ENCODE data around the gene TOP3A.
A peak's percentile ranks its signal among the peaks of the same experiment; 100 is the strongest.

Gene TOP3A

DNA sequence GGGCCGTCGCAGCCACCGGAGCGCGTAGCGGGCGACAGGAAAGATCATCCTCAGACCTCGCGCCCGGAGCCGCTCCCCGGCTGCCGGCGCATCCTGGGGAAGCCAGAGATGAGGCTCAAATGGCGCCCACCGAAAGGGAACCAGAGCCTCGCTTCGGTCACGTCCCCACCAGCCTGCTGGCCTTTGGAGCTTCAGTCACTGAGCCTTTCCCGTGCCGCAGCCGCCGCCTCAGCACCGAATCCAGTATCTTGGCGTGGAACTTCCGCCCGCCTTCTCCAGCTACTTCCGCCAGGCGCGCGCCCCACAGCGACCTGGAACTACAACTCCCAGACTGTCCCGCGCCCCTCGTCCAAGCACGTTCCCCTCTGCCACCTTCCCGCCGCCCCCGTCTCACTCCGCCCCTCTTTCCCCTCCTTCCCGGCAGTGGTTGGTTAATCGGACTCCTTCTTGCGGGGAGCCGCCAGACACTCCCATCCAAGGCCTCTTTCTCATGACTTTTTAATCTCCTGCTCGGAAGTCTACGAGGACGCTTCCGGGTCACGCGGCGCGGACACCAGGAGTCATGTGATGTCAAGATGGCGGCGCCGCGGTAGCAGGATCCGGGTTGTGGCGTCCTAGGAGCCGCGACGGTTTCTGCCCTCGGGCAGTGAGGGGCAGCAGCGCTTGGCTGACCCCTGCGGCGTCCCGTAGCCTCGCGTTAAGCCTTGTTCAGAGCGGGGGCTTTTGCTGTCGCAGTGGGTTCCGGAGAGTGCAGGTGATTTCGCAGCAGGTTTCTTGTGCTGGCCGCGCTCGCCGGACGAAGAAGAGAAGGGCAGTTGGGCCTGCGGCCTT lies at the start of gene TOP3A, which contains the start of gene SMCR8:
Gene TOP3A, minus strand, starts transcription at position 264 of the 831 bp plus-strand sequence. Its CDS starts 216 bp downstream, at position 48.
Gene SMCR8, plus strand, starts transcription at position 563 of the 831 bp plus-strand sequence. CDS start 497 bp downstream, outside the sequence.
- DNase-seq (ENCODE audit: insufficient read length, low spot score) (peak; percentile 68), FAIRE-seq (no peak)
- TF ChIP-seq, protein P1, sequence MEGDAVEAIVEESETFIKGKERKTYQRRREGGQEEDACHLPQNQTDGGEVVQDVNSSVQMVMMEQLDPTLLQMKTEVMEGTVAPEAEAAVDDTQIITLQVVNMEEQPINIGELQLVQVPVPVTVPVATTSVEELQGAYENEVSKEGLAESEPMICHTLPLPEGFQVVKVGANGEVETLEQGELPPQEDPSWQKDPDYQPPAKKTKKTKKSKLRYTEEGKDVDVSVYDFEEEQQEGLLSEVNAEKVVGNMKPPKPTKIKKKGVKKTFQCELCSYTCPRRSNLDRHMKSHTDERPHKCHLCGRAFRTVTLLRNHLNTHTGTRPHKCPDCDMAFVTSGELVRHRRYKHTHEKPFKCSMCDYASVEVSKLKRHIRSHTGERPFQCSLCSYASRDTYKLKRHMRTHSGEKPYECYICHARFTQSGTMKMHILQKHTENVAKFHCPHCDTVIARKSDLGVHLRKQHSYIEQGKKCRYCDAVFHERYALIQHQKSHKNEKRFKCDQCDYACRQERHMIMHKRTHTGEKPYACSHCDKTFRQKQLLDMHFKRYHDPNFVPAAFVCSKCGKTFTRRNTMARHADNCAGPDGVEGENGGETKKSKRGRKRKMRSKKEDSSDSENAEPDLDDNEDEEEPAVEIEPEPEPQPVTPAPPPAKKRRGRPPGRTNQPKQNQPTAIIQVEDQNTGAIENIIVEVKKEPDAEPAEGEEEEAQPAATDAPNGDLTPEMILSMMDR (IDR thresholded peaks at IDR 0.05; ENCODE audit: insufficient read depth, missing control alignments), result no peak

DNA sequence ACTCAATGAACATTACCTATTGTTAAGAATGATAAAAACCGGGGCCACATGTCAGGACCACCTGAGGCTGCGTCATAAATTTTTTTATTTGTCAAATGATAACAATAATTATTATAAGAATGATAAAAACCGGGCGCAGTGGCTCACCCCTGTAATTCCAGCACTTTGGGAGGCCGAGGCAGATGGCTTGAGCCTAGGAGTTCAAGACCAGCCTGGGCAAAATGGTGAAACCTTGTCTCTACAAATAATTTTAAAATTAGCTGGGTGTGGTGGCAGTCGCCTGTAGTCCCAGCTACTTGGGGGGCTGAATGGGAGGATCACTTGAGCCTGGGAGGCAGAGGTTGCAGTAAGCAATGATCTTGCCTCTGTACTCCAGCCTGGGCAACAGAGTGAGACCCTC lies 49.4 kb upstream of the TOP3A start:
- FAIRE-seq (no peak), DNase-seq (ENCODE audit: insufficient read length, low spot score) (no peak)
- TF ChIP-seq, protein P1 (IDR thresholded peaks at IDR 0.05; ENCODE audit: insufficient read depth, missing control alignments), result no peak

- TF ChIP-seq, protein P1 (IDR thresholded peaks at IDR 0.05; ENCODE audit: insufficient read depth, missing control alignments), result no peak
- FAIRE-seq (no peak), DNase-seq (ENCODE audit: insufficient read length, low spot score) (peak; percentile 89)
Observed at GRCh38 chr17:18363101-18364049, 48.6 kb upstream of the TOP3A start, which contains the start of gene SHMT1. Gene SHMT1, minus strand, starts transcription at chr17:18363550. Its CDS starts 7,569 bp downstream, at chr17:18355981.

DNA sequence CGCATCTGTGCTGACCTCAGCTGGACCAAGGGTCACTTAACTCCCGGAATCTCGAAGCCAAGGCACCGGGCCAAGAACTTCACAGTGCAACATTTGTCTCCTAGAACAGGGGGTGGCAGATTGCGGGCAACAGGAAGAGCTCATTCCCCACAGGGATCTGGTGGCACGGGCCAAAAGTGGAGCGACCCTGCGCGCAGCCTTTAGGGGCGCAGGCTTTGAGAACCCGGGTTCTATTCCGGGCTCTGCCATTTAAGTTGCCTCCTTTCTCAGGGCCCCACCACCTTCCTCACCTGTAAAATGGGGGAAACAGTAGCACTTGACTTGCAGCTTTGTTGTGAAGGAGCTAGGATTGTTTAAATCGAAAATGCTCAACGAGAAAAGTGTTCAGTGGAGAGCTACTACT lies 47.9 kb upstream of the TOP3A start:
- no peak for FAIRE-seq
- no peak for DNase-seq (ENCODE audit: insufficient read length, low spot score)
- TF ChIP-seq, protein P1 (IDR thresholded peaks at IDR 0.05; ENCODE audit: insufficient read depth, missing control alignments), result no peak

- DNase-seq (ENCODE audit: insufficient read length, low spot score), result no peak
- TF ChIP-seq, protein P1 (IDR thresholded peaks at IDR 0.05; ENCODE audit: insufficient read depth, missing control alignments), result no peak
- no peak for FAIRE-seq
Observed at GRCh38 chr17:18361837-18362697, 47.3 kb upstream of the TOP3A start.

GRCh38 chr17:18360518-18360917 lies 45.7 kb upstream of the TOP3A start:
- no peak for FAIRE-seq
- TF ChIP-seq, protein P1 (IDR thresholded peaks at IDR 0.05; ENCODE audit: insufficient read depth, missing control alignments), result no peak

More at GRCh38 chr17:18360518-18360917, 45.7 kb upstream of the TOP3A start:
- DNase-seq (ENCODE audit: insufficient read length, low spot score), result no peak
